Esophagus squamous epithelium (tissue), 4 donors: ENCODE data around the gene HSPG2.

Experiments used
- CTCF ChIP-seq, 6 experiments: fragments of 450-650 bp in 4 of 6; fragments of 200-600 bp in 2 of 6; sonication (generic) in 2 of 6; IDR thresholded peaks; one replicate each; pipeline ENCODE4 v1.5.1; 2016 to 2019; ENCODE audit warnings: antibody characterized with exemption in 6 of 6, mild to moderate bottlenecking in 4 of 6, moderate library complexity in 4 of 6
- POLR2A ChIP-seq, 4 donors: fragments of 450-650 bp; IDR thresholded peaks; one replicate each; pipeline ENCODE4 v1.6.1; 2017; ENCODE audit warnings: antibody characterized with exemption in 4 of 4, mild to moderate bottlenecking in 4 of 4, moderate library complexity in 3 of 4

- TF ChIP-seq CTCF (IDR thresholded peaks at IDR 0.05) (no peak), POLR2A (IDR thresholded peaks at IDR 0.05) (no peak)
Observed at GRCh38 chr1:21779613-21780521, 157.2 kb downstream of the HSPG2 start.
